HG02642 (cell line): ENCODE data around the gene MICU1.

Source experiments
- ATAC-seq: cut with Tn5 transposase; IDR thresholded peaks from one replicate; pipeline ENCODE4 v1.9.1; 2021; ENCODE audit warnings: mild to moderate bottlenecking; ENCODE audit not compliant: unreplicated experiment, poor library complexity

The MICU1 gene

GRCh38 chr10:72320676-72321247 lies 305.1 kb downstream of the MICU1 start:
- peak; percentile 65 for ATAC-seq

GRCh38 chr10:72319416-72320254 lies 306.2 kb downstream of the MICU1 start:
- ATAC-seq = peak; percentile 68

- no peak for ATAC-seq
Observed at GRCh38 chr10:72318418-72319262, 307.2 kb downstream of the MICU1 start.
